Cardiac muscle cell (in vitro differentiated cells and primary cell): ENCODE results near the gene CDH23. TPM values are rescaled to one million over a fixed set of nuclear protein-coding genes. Genes with fewer than 3 reads are reported as not detected.

Experiments
- DNase-seq, 2 donors: peaks; one replicate each; pipeline versions ENCODE4 v3.0.0 to v3.0.0-alpha.2; 2010 to 2017; ENCODE audit warnings: low read depth in 1 of 2, low spot score in 1 of 2
- H3K27ac ChIP-seq: fragments of 200-600 bp; sonication (generic); 2 replicates; pipeline ENCODE4 v1.5.1; 2016
- H3K27me3 ChIP-seq: fragments of 200-600 bp; sonication (generic); 2 replicates; pipeline ENCODE4 v1.6.0; 2016; ENCODE audit warnings: control low read depth
- H3K36me3 ChIP-seq: fragments of 200-600 bp; sonication (generic); 2 replicates; pipeline ENCODE4 v1.5.1; 2016; ENCODE audit warnings: control low read depth
- H3K4me1 ChIP-seq: fragments of 200-600 bp; sonication (generic); 2 replicates; pipeline ENCODE4 v1.8.1; 2017; ENCODE audit warnings: low read depth, mild to moderate bottlenecking, mixed run types
- H3K4me3 ChIP-seq: fragments of 200-600 bp; sonication (generic); 2 replicates; pipeline ENCODE4 v1.5.1; 2016; ENCODE audit warnings: mild to moderate bottlenecking
- H3K9me3 ChIP-seq: fragments of 200-600 bp; sonication (generic); 2 replicates; pipeline ENCODE4 v1.5.1; 2017; ENCODE audit warnings: low read depth, mild to moderate bottlenecking, control low read depth
- polyA plus RNA-seq: library from polyadenylated mRNA; unstranded; fragments of >200 nt; fragmentation: Nextera tagmentation; extraction: Ambion mirVana; gene quantifications from 2 replicates; pipeline ENCODE4 v1.2.1, GENCODE V29; 2016
- total RNA-seq: library from RNA; depleted of rRNA; stranded (reverse); fragments of >200 nt; gene quantifications from 2 replicates; pipeline ENCODE4 v1.2.3, GENCODE V29; 2016
- TF ChIP-seq, protein P1 (sequence below): IDR thresholded peaks from 2 replicates; pipeline ENCODE4 v1.5.1; 2012; ENCODE audit warnings: low read depth, mild to moderate bottlenecking, low read length

CDH23 gene
- total and polyA plus RNA-seq, 2 experiments from 2014 or later: 0.05 to 0.51 TPM

- TF ChIP-seq, protein P1, sequence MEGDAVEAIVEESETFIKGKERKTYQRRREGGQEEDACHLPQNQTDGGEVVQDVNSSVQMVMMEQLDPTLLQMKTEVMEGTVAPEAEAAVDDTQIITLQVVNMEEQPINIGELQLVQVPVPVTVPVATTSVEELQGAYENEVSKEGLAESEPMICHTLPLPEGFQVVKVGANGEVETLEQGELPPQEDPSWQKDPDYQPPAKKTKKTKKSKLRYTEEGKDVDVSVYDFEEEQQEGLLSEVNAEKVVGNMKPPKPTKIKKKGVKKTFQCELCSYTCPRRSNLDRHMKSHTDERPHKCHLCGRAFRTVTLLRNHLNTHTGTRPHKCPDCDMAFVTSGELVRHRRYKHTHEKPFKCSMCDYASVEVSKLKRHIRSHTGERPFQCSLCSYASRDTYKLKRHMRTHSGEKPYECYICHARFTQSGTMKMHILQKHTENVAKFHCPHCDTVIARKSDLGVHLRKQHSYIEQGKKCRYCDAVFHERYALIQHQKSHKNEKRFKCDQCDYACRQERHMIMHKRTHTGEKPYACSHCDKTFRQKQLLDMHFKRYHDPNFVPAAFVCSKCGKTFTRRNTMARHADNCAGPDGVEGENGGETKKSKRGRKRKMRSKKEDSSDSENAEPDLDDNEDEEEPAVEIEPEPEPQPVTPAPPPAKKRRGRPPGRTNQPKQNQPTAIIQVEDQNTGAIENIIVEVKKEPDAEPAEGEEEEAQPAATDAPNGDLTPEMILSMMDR: no peak
- DNase-seq: no peak
- H3K4me1 ChIP-seq: no peaks in the 10 kb centered on the region
- no peak overlapping the region for H3K27ac ChIP-seq
- H3K4me3 ChIP-seq: no peak overlapping the region
- H3K36me3 ChIP-seq: no peaks in the 10 kb centered on the region
- peaks cover 2% of the 10 kb centered on the region for H3K27me3 ChIP-seq
- H3K9me3 ChIP-seq: no peaks in the 10 kb centered on the region
Measured at GRCh38 chr10:71648254-71648932, 251.7 kb downstream of the CDH23 start.

DNA sequence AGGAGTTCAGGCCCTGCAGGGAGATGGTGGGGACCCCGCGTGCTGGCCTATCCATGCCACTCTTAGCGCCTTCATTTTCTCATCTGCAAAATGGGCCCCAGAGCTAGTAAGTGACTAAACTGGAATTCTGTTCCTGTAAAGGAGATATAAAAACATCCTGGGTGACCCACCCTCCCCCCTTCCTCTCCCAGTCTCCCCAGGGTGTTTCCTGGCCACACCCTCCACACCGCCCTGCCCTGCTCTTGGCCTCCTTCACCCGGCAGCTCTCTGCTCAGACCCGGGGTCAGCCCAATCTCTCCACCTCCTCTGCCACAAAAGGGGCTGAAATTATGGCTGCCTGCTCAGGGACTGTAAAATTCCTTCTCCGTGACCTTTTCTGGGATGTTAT, 252.2 kb downstream of the CDH23 start:
- Histone ChIP-seq H3K9me3 (no peaks in the 10 kb centered on the region), H3K27me3 (peaks cover 2% of the 10 kb centered on the region), H3K4me1 (no peaks in the 10 kb centered on the region), H3K4me3 (no peak overlapping the region), H3K36me3 (no peaks in the 10 kb centered on the region), H3K27ac (no peak overlapping the region)
- TF ChIP-seq, protein P1: no peak
- no peak for DNase-seq

GRCh38 chr10:71649631-71650030, 252.9 kb downstream of the CDH23 start:
- TF ChIP-seq, protein P1: no peak
- DNase-seq: no peak
- no peak overlapping the region for H3K4me3 ChIP-seq
- H3K4me1 ChIP-seq: no peaks in the 10 kb centered on the region
- H3K36me3 ChIP-seq: no peaks in the 10 kb centered on the region
- H3K27ac ChIP-seq: no peak overlapping the region
- H3K9me3 ChIP-seq: no peaks in the 10 kb centered on the region
- peaks cover 2% of the 10 kb centered on the region for H3K27me3 ChIP-seq

DNA sequence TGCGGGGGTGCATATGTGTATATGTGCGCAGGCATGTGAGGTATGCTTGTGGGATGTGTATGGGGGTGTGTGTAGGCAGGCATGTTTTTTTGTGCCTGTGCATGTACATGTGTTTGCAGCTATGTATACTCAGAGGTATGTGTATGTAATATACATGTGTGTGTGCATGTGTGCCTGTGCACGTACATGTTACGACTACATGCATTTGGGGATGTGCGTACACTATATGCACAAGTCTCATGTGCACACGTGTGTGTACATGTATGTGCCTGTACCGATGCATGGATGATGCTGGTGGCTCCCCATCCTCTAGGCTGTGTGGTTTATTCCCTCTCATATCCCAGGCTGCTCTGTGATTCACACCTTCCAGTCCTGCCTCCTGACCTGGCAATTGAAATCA, 253.7 kb downstream of the CDH23 start:
- no peaks in the 10 kb centered on the region for H3K27me3 ChIP-seq
- H3K27ac ChIP-seq: no peak overlapping the region
- no peaks in the 10 kb centered on the region for H3K4me1 ChIP-seq
- no peaks in the 10 kb centered on the region for H3K9me3 ChIP-seq
- no peaks in the 10 kb centered on the region for H3K36me3 ChIP-seq
- TF ChIP-seq, protein P1: no peak
- DNase-seq: no peak
- no peak overlapping the region for H3K4me3 ChIP-seq

DNA sequence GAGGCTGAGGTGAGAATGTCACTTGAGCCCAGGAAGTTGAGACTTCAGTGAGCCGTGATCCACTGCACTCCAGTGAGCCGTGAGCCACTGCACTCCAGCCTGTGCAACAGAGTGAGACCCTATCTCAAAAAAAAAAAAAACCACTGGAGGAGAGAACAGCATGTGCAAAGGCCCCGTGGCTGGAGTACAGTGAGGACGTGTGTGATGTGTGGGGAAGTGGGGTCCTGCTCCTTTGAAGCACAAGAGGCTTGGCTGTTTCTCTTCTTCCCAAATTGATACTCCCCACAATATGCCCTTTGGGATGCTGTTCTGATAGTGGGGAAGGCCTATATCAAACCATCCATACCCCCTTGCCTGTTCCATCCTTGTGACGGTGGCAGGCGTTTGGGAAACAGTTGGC, 254.7 kb downstream of the CDH23 start:
- Histone ChIP-seq H3K4me1 (peaks cover 6% of the 10 kb centered on the region), H3K4me3 (no peak overlapping the region), H3K27me3 (no peaks in the 10 kb centered on the region), H3K27ac (no peak overlapping the region), H3K9me3 (no peaks in the 10 kb centered on the region), H3K36me3 (no peaks in the 10 kb centered on the region)
- TF ChIP-seq, protein P1: no peak
- DNase-seq: no peak
